SW 1271 (cell line): Measurements from ENCODE around the gene MGAT5B.

ENCODE experiments used
- DNase-seq, 2 experiments: peaks; one replicate each; lab custom pipeline; 2025; lab: John Stamatoyannopoulos, UW

Gene MGAT5B

GRCh38 chr17:76905036-76905435 lies 36.8 kb downstream of the MGAT5B start:
- no peak for DNase-seq

- DNase-seq: no peak
Observed at GRCh38 chr17:76905836-76906235, 37.6 kb downstream of the MGAT5B start.

GRCh38 chr17:76906463-76906862 lies 38.3 kb downstream of the MGAT5B start:
- DNase-seq: no peak

- no peak for DNase-seq
Observed at GRCh38 chr17:76907352-76907751, 39.1 kb downstream of the MGAT5B start.

DNA sequence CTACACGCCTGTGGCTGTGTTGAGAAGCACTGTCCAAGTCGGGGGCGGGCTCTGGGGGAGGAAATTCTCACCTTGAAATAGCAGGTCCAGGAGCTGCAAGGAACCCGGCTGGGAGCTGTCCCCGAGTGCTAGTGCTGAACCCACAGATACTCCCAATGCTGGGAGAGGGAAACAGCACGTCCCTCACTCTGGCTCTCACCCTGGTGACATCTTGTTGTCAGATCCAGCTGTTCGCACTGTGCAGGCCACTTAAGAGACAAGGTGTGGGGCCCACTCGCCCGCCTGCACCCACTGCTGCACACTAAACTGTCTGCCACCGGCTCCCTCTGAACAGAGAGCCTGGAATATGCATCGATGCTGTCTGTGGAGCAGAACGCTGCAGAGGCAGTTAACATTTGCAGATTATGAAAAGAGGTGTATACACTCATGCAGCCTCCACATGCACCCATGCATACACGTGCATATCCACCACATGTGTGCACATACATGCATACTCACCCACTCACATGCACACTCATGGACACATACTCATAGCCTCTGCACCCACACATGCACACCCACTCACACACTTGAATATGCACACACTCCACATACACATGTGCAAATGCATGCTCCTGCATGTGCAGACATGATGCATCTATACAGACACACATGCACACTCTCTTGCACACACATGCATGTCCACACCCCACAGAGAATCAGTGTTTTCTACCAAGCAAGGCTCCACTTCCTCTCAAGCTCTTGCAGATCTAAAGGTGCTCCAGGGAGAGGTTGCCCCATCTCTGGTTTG lies 42.0 kb downstream of the MGAT5B start:
- DNase-seq: no peak

GRCh38 chr17:76911299-76912017 lies 43.3 kb downstream of the MGAT5B start:
- no peak for DNase-seq

GRCh38 chr17:76912421-76913164 lies 44.4 kb downstream of the MGAT5B start:
- no peak for DNase-seq

DNA sequence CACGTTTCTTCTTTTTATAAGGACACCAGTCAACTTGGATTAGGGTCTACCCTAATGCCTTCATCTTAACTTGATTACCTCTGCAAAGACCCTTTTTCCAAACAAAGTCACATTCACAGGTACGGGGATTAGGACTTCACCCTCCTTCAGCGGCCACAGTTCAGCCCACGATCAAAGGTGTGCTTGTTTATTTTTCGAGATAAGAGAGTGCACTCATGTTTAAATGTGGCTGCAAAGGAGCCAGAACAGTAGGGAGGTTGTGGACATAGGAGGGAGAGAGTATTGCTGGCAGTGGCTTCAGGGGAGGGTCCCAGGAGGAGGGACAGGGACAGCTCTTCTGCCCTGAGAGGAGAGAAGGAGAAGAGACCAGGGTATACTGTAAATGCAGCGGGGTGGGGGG lies 46.7 kb downstream of the MGAT5B start:
- no peak for DNase-seq

GRCh38 chr17:76915840-76916510 lies 47.8 kb downstream of the MGAT5B start:
- no peak for DNase-seq

DNA sequence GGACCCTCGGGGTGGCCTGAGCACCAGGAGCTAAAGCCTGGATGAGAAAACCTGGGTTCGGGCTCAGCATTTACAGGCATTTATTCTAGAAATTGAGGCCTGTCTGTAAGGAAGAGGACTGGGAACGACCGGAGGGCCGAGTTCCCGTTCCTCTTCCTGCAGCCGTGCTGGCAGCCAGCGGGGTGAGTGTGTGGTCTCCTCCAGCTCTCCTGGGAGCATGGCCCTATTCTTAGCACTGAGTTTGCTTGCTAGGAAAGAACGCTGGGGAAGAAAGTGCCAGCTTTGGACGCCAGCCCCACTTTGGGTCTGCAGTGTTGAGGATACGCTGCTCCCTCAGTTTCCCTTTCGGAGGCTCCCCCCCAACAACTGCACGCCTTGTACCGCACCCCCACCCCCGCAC lies 49.6 kb downstream of the MGAT5B start:
- DNase-seq: no peak

DNA sequence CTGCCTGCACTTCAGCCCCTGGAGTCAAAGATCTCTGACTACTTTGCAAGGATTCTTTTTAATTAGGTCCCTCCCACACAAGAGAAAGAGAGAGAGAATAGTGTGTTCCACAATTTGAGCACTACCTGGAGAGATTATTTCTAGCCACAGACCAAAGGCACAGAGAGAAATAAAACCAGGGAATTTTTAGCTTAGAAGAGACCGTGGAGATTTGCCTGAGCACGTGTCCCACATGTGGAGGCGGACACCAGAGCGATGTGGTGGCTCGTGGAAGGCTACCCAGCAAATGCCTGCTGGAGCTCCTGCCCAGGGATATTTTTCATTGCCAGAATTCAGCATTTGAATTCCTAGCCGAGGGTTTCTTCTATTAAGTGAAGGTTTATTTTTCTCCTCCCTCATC lies 50.6 kb downstream of the MGAT5B start:
- no peak for DNase-seq

- DNase-seq: no peak
Observed at GRCh38 chr17:76920364-76921139, 52.3 kb downstream of the MGAT5B start.

DNA sequence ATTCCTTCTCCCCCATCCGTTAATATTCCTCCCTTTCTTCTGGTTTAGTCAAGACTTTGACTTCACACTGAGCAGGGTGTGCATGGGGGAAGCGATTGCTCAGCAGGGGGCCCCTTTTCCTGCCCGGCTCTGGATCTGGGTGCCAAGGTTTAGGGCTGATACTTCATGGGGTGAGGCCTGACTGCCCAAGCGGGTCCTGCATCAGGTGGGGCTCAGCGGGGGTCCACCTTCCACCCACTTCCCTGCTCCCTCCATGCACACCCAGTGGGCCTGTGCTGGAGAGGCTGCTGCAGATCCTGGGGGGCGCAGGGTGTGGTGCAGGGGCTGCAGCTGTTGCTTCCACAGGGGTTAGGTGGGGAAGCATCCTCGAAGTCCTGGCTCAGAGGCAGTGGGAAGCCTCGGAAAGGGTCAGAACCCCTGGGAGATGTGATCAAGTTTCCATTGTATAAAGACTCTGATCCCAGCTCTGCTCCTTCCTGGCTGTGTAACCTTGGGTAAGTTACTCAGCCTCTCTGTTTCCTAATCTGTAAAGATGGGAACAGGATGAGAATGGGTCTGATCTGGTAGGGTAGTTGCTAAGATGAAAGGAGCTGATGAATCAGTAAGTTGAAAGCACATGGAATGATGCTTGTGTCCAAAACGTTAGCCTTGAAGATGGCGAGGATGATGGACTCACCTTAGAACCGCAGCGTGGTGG lies 53.3 kb downstream of the MGAT5B start:
- DNase-seq: no peak

DNA sequence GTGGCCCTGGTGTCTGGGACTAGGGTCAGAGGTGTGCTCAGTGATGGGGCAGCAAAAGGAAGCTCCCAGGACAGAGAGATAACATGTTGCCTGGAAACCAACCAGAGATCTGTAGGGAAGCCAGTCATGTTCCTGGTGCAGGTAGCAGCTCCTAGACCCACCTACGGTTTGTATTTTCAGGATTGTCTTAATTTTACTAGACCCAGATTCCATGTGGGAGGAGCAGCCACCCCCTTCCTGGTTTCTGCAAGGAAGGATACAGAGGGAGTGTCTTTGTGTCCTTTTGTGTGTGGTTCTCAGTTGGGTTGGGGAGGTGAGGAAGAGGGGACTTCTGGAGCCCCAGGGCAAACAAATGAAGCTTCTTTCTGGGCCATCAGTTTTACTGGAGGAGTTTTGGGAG lies 53.9 kb downstream of the MGAT5B start:
- DNase-seq: no peak

- DNase-seq: no peak
Observed at GRCh38 chr17:76922967-76923366, 54.8 kb downstream of the MGAT5B start.

DNA sequence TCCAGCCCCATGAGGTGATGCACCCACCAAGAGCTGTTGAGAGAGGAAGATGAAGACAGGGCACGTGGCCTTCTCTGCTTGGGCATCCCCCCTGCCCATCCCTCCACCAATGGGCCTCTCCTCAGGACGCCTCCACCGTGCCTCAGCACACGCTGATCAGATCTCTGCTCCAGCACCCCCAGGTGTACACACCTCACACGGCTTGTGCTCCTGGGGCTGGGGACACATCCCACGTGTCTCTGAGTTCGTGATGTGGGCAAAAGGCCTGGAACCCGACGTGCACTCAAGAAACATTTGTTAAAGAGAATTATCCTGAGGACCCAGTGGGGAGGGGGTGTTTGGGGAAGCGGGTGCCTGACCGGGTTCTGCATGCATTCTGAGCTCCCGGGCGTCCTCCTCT lies 55.3 kb downstream of the MGAT5B start:
- DNase-seq: no peak

DNA sequence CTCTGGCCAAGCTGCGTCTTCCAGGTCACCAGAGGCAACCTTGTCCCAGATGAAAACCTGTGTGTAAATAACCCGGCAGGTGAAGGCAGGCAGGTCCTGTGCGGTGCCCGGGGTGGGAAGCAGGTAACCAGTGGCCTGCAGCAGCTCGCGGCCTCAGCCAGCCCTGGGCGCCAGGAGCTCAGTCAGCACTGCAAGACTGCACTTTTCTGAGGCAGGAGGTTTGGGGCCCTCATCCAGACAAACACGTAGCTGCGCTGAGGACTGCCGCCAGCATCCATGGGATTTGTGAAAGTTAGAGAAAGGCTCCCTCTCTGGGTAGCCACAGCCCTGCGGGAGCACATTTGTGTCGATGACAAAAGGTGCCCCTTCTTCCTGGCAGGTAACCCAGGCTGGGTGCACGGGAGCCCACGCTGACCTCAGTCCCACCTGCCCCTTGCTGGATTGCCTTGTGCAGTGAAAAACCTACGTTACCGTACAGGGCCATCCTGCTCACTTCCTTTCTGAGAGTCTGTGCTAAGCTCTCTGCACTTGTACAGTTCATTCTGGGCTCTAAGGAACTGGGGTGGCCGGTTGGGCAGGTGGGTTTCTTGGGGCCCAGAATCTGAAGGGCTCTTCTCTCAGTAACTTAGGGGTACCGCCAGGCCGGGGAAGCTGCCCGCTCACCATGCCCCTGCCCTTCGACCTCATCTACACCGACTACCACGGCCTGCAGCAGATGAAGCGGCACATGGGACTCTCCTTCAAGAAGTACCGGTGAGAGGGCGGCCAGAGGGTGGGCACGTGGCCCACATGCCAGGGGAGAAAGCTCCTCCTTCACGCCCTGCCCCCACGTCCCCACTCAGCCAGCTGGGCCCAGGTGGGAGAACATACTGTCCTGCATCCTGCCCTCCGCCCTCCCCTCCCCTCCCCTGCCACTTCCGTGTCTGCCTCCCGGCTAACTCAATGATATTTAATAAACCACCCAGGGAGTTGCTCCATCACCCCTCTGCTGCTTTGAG lies 56.4 kb downstream of the MGAT5B start:
- DNase-seq: no peak

- DNase-seq: no peak
Observed at GRCh38 chr17:76925441-76925891, 57.3 kb downstream of the MGAT5B start.

DNA sequence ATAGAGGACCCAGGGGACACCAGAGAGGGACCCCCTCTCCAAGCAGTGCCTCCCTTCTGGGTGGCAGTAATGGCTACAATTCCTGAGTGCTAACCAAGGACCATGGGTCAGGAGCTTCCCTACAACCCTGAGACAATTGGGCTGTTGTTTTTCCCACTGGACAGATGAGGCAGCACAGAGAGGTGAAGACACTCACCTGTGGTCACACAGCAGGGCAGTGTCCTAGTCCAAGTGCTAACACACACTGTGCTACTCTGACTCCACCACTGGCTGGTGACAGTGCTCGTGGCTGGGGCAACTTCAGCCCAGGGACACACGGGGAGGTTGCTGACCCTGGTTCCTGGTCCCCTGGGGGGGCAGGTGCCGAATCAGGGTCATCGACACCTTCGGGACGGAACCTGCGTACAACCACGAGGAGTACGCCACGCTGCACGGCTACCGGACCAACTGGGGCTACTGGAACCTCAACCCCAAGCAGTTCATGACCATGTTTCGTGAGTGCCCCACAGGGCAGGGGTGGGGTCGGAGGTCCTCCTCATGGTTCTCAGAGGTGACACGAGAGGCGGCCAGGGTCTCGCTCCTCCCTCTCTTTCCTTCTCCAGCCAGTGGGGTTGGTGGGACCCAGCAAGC lies 58.1 kb downstream of the MGAT5B start:
- no peak for DNase-seq
